Effector memory CD8-positive, alpha-beta T cell (primary cell): ENCODE results near the gene ZNF675.
"Not testable (repeated sequence)": the region's sequence is repeated elsewhere in the genome, so short reads cannot be mapped to it uniquely, and the experiment has no call there.

Source experiments
- ATAC-seq: fragments of 150-1000 bp; cut with Tn5 transposase; replicated peaks from 2 replicates; pipeline ENCODE4 v1.10.0; 2021; ENCODE audit warnings: mild to moderate bottlenecking, moderate library complexity
- DNase-seq, 3 experiments: peaks; one replicate each; pipeline ENCODE4 v3.0.0; 2021
- H3K27ac Mint-ChIP-seq, 2 donors: one replicate each; pipeline ENCODE4 v1.8.0; 2022; ENCODE audit warnings: mild to moderate bottlenecking in 2 of 2, mixed read lengths in 2 of 2, moderate library complexity in 2 of 2
- H3K27me3 Mint-ChIP-seq, 2 donors: one replicate each; pipeline ENCODE4 v1.8.0; 2022; ENCODE audit warnings: mixed read lengths in 2 of 2
- H3K36me3 Mint-ChIP-seq: one replicate; pipeline ENCODE4 v1.8.0; 2022; ENCODE audit warnings: mild to moderate bottlenecking, moderate library complexity, mixed read lengths; ENCODE audit not compliant: insufficient read depth
- H3K4me1 Mint-ChIP-seq, 2 donors: one replicate each; pipeline ENCODE4 v1.8.0; 2022; ENCODE audit warnings: low read depth in 2 of 2, mixed read lengths in 2 of 2
- H3K4me3 Mint-ChIP-seq, 2 donors: one replicate each; pipeline ENCODE4 v1.8.0; 2022; ENCODE audit warnings: mild to moderate bottlenecking in 2 of 2, mixed read lengths in 2 of 2, moderate library complexity in 2 of 2
- H3K9me3 Mint-ChIP-seq, 2 donors: one replicate each; pipeline ENCODE4 v1.8.0; 2022; ENCODE audit warnings: mixed read lengths in 2 of 2

ZNF675 gene

GRCh38 chr19:23665651-23666410 is 21.2 kb downstream of the ZNF675 start:
- Mint-ChIP-seq H3K27ac (peak overlapping the region in 1 of 2 donors; percentile 28), H3K4me1 (peaks cover 15 to 17% of the 10 kb centered on the region in 2 donors), H3K9me3 (no peaks in the 10 kb centered on the region)

DNA sequence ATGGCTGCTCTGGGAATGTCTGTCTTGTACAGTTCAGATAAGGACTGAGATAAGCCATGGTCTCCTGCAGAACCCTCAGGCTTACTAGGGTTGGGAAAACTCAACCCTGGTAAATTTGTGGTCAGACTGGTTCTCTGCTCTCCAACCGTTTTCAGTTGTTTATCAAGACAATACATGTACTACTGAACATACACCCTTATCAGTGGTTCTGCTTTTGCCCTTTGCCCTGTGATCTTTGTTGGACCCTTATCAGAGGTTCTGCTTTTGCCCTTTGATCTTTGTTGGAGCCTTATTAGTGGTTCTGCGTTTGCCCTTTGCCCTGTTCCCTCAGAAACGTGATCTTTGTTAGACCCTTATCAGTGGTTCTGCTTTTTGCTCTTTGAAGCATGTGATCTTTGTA is 37.2 kb downstream of the ZNF675 start:
- not testable (repeated sequence) for H3K4me3 Mint-ChIP-seq, H3K27me3 Mint-ChIP-seq, ATAC-seq, H3K27ac Mint-ChIP-seq, H3K4me1 Mint-ChIP-seq, DNase-seq
- Mint-ChIP-seq H3K36me3 (peaks cover 14% of the 10 kb centered on the region), H3K9me3 (peaks cover 5 to 13% of the 10 kb centered on the region in 2 donors)

More at GRCh38 chr19:23665651-23666410, 21.2 kb downstream of the ZNF675 start:
- H3K36me3 Mint-ChIP-seq, result peaks cover 30% of the 10 kb centered on the region
- H3K4me3 Mint-ChIP-seq, result no peak overlapping the region
- DNase-seq (no peak), ATAC-seq (no peak)
- H3K27me3 Mint-ChIP-seq, result no peaks in the 10 kb centered on the region
